Nephron progenitor cell (in vitro differentiated cells): ENCODE results near the gene ITGB3.

Experiments used
- DNase-seq: peaks from one replicate; pipeline ENCODE4 v3.0.0; 2021
- H3K27ac Mint-ChIP-seq: 2 replicates; pipeline ENCODE4 v1.8.0; 2021; ENCODE audit warnings: mild to moderate bottlenecking, moderate library complexity, mixed read lengths
- H3K27me3 Mint-ChIP-seq: 2 replicates; pipeline ENCODE4 v1.8.0; 2021; ENCODE audit warnings: mild to moderate bottlenecking, low read depth, mixed read lengths; ENCODE audit not compliant: poor library complexity
- H3K36me3 Mint-ChIP-seq: 2 replicates; pipeline ENCODE4 v1.8.0; 2021; ENCODE audit warnings: low read depth, mixed read lengths
- H3K4me1 Mint-ChIP-seq: 2 replicates; pipeline ENCODE4 v1.8.0; 2021; ENCODE audit warnings: mixed read lengths
- H3K4me3 Mint-ChIP-seq: 2 replicates; pipeline ENCODE4 v1.8.0; 2021; ENCODE audit warnings: mild to moderate bottlenecking, moderate library complexity, mixed read lengths
- H3K9me3 Mint-ChIP-seq: 2 replicates; pipeline ENCODE4 v1.8.0; 2021; ENCODE audit warnings: mild to moderate bottlenecking, moderate library complexity, mixed read lengths
- TF ChIP-seq, protein P1 (sequence below): fragments of 200-600 bp; sonication (generic); IDR thresholded peaks from 2 replicates; pipeline ENCODE4 v1.5.0; 2021; ENCODE audit warnings: antibody characterized with exemption

ITGB3 gene

GRCh38 chr17:47324224-47325020 is 70.8 kb downstream of the ITGB3 start:
- Mint-ChIP-seq H3K4me3 (peak overlapping the region; percentile 84), H3K27me3 (peaks cover 29% of the 10 kb centered on the region), H3K36me3 (peaks cover 12% of the 10 kb centered on the region), H3K4me1 (peaks cover 21% of the 10 kb centered on the region), H3K27ac (peak overlapping the region; percentile 47), H3K9me3 (peaks cover 46% of the 10 kb centered on the region)
- TF ChIP-seq, protein P1, sequence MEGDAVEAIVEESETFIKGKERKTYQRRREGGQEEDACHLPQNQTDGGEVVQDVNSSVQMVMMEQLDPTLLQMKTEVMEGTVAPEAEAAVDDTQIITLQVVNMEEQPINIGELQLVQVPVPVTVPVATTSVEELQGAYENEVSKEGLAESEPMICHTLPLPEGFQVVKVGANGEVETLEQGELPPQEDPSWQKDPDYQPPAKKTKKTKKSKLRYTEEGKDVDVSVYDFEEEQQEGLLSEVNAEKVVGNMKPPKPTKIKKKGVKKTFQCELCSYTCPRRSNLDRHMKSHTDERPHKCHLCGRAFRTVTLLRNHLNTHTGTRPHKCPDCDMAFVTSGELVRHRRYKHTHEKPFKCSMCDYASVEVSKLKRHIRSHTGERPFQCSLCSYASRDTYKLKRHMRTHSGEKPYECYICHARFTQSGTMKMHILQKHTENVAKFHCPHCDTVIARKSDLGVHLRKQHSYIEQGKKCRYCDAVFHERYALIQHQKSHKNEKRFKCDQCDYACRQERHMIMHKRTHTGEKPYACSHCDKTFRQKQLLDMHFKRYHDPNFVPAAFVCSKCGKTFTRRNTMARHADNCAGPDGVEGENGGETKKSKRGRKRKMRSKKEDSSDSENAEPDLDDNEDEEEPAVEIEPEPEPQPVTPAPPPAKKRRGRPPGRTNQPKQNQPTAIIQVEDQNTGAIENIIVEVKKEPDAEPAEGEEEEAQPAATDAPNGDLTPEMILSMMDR = no peak
- DNase-seq = peak; percentile 24

- Mint-ChIP-seq H3K27ac (no peak overlapping the region), H3K4me3 (peak overlapping the region; percentile 10), H3K36me3 (peaks cover 12% of the 10 kb centered on the region), H3K27me3 (peaks cover 25% of the 10 kb centered on the region), H3K9me3 (peaks cover 38% of the 10 kb centered on the region), H3K4me1 (peaks cover 21% of the 10 kb centered on the region)
- no peak for DNase-seq
- TF ChIP-seq, protein P1 = no peak
Observed at GRCh38 chr17:47325176-47325575, 71.5 kb downstream of the ITGB3 start.

GRCh38 chr17:47330548-47330947 is 76.9 kb downstream of the ITGB3 start:
- TF ChIP-seq, protein P1 = no peak
- Mint-ChIP-seq H3K4me3 (no peak overlapping the region), H3K9me3 (peaks cover 9% of the 10 kb centered on the region), H3K27me3 (peaks cover 5% of the 10 kb centered on the region), H3K36me3 (peaks cover 28% of the 10 kb centered on the region), H3K27ac (no peak overlapping the region), H3K4me1 (peaks cover under 1% of the 10 kb centered on the region)
- no peak for DNase-seq

- no peak for DNase-seq
- H3K9me3 Mint-ChIP-seq = peaks cover 9% of the 10 kb centered on the region
- H3K36me3 Mint-ChIP-seq = peaks cover 28% of the 10 kb centered on the region
- H3K27ac Mint-ChIP-seq = no peak overlapping the region
- no peak overlapping the region for H3K4me3 Mint-ChIP-seq
- no peaks in the 10 kb centered on the region for H3K4me1 Mint-ChIP-seq
- TF ChIP-seq, protein P1 = no peak
- peaks cover 5% of the 10 kb centered on the region for H3K27me3 Mint-ChIP-seq
Observed at GRCh38 chr17:47332287-47332686, 78.7 kb downstream of the ITGB3 start.

GRCh38 chr17:47335101-47335936 is 81.7 kb downstream of the ITGB3 start:
- Mint-ChIP-seq H3K27ac (no peak overlapping the region), H3K4me3 (no peak overlapping the region), H3K4me1 (no peaks in the 10 kb centered on the region), H3K27me3 (peaks cover 3% of the 10 kb centered on the region), H3K9me3 (peaks cover 9% of the 10 kb centered on the region), H3K36me3 (peaks cover 28% of the 10 kb centered on the region)
- DNase-seq = no peak
- TF ChIP-seq, protein P1 = no peak
